Activated CD4-positive, alpha-beta T cell treated with anti-CD3 and anti-CD28 coated beads, Interleukin-2, amount 50 U/mL, for 16 hours (primary cell): ENCODE results near the gene MTFMT.
"Not testable (repeated sequence)": the region's sequence is repeated elsewhere in the genome, so short reads cannot be mapped to it uniquely, and the experiment has no call there.

Experiments
- DNase-seq: peaks from one replicate; pipeline ENCODE4 v3.0.0-alpha.2; 2020

The MTFMT gene

DNA sequence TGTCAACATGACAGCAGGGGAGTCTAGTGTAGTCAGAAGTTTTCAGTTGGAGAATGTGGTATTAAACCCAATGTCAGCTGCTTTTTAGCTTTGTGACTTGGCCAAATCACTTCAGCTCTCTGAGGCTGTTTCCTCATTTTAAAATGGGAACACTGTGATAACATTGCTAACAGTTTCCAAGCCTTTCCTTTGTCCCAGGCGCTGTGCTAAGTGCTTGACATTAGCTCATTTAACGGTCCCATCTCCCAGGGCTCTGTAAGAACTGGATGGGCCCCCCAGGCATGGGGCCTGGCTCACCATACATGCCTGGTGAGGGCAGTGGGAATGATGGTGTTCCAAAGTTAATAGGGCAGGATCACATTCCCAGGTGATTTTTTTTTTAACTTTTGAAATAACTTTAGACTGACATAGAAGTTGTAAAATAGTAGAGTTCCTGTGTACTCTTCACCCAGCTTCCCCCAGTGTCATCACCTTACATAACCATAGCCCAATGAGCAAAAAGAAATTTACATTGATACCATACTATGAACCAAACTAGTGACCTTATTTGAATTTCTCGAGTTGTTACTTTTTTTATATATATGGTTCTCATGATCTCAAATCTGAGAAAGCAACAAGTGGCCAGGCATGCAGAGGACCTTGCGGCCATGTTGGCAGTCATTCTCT lies 30.6 kb upstream of the MTFMT start:
- DNase-seq: no peak

DNA sequence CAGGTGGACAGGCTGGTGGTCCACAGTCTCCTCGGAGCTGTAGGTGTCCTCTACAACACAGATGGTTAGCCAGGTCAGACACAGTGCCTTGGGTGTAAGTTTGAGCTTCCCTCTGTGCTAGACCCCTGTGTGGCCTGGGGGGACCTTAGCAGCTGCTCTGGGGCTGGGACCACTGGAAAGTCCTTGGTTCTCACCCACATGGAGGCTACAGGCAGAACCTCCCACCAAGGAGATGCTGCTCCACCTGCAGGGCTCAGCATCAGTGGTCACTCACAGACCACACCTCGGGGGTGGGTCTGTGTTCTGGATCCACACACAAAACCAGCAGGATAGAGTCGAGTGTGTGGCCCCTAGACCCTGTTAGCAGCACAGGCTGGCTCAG lies 29.9 kb upstream of the MTFMT start:
- DNase-seq: no peak

DNA sequence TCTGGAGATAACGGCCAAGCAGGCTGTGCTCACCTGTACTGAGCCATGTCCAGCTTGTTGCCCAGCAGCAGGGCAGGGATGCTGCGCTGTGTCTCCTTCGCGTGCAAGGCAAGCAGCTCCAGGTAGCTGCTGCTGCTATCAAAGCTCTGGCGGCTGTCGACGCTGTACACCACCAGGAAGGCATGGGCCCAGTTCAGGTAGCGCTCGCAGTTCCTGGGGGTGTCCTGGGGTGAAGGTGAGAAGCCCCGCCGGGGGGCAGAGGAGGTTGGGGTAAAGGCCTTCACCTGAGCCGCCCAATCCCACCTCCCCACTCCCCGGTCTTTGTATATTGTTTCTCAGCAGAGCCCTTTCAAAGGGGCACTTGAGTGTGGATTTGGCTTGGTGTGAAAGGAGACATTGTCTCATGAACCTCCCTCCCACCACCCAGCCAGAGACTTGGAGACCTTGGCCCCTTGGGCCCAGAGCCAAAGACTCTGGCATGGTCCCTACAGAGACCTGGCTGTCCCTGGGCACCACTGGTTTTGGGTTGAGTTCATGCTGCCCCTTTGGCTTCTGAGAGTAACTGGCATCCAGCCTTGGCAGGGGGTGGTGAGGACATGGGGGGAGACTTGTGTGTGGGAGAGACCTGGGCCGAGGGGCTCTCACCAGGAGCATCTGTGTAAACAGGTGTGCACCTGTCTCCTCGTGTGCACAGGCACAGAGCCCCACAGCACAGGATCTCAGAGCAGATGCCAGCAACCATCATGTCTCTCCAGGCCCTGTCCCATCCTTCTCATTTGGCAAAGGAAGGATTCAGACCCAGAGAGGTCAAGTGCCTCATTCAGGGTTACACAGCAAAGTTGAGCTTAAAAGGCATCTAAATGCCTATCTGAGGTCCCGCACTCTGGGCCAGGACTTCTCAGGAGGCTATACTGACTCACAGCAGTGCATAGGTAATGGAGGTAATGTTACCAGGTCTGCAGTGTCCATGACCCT lies 29.2 kb upstream of the MTFMT start:
- DNase-seq: no peak

DNA sequence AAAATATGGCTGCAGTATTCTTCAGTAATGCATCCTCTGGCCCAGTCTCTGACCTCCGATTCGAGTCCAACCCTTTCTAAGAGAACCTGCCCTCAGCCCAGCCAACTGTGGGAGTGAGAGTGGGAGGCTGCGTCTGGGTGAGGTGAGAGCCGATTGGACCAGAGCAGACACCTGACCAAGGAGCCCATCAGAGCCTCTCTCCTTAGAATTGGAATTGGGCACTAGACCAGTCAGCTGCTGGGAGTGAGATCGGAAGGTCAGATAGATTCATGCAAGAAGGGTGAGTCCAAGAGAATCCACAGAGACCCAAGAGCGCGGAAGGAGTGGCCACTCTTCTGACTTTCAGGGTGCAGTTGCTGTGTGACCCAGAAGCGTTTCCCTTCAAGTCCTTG lies 28.1 kb upstream of the MTFMT start:
- no peak for DNase-seq

DNA sequence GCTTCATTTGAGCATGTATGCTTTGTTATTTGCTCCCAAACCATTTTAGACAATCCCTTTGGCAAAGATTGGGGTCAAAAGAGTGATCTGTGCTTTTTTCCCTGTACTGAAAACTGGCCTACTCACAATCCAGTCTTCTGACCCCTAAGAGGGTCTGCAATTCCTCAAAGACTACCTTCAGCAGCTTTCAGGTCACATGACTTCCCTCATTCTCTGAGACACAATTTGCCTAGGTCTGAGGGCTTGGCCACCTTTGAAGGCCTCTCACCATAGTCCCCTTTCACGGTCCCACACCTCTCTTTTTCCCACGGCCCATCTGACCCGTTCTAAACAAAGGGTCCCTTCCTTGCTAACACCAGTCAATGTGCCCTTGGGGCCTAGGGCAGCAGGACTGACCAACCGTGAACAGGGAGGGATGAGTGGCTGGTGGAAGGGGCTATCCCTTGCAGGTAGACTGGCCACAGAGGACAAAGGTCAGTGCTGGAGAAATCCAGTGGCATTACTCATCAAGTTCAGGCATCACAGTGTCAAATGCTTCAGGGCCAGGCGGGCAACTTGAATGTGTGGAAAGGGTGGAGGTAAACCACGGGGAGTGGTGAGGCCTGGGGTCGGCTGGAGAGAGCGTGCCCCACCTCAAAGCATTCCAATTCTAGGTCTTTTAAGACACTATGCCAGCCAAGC lies 27.6 kb upstream of the MTFMT start:
- DNase-seq: no peak

DNA sequence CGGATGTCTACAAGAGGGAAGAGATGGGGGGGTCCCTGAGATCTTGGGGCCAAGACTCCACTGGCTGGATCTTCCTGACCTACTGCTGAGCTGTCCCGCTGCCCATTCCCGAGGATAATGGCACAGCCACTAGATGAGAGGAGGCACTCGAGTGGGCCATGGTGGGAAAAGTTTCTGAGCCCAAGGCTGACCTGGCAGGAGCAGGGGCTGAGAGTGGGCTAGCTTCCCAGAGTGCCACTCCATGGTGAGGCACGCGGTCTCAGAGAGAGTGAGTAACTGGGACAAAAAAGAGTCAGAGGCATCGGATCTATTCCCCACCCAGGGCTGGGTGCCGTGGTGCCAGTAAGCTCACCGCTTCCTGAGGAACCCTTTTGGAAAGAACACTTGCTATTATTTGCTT lies 26.7 kb upstream of the MTFMT start:
- DNase-seq: no peak

DNA sequence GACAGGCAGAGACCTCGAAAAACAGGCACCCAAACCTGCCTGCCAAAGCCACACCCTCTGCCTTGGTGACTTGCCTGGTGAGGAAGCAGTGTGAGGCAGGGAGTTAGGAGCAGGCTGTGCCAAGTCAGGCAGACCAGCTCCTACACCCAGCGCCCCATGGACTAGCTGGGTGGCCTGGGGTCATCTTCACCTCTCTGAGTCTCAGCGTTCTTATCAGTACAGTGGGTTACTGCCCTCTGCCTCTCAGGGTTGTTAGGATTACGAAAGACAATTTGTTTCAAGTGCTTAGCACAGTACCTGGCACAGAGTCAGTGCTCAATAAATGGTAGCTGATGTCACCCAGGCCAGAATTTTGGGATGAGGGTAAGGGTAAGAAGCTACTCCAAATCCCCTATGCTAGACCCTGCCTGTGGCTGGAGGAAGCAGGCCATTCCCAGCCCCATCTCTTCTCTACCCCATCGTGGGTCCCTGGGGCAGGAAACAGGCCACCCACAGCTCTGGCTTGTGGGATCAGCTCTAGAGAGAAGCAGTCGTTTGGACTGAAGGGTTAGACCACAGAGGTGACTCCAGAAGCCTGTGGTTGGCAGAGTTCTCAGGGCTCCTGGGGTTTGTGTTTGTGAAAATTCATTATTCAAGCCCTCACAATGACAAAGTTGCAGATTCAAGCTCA lies 25.9 kb upstream of the MTFMT start:
- DNase-seq: no peak

DNA sequence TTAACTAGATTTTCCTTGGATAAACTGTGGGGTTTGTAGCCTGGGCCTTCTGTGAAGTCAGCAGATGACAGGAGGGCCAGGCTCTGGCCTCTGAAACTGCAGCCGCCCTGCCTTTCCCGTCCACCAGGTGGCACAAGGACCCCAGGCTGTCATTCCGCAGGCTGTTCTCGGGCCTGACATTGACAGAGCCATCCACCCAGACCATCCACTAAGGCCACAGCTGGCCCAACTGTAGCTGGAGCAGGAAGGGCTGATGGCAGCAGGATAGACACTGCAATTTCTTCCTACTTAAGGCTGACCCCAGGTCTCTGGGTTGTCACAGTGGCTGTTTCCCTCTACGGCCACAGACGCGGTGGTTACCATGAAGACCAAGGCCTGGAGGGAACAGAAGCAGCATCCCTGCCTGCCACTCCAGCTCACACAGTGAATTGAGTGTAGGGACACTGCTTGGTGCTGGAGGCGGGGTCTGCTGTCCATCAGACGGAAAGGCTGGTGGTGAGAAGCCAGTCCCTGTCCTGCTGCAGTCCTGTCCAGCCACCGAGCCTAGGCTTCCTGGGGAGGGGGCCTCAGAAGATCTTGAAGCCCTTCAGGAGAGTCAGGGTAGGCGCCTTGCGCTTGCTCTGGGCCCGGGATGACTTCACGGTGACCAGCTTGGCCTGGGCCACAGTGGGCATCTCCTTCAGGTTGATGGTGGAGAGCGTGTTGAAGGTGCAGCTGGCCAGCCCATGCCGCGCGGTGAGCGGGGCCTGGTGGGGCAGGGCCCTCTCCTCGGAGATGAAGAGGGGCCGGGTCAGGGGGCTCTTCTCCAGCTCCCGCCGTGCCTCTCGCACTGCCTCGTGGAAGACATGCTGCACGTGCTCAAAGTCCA lies 25.1 kb upstream of the MTFMT start:
- peak; percentile 59 for DNase-seq

DNA sequence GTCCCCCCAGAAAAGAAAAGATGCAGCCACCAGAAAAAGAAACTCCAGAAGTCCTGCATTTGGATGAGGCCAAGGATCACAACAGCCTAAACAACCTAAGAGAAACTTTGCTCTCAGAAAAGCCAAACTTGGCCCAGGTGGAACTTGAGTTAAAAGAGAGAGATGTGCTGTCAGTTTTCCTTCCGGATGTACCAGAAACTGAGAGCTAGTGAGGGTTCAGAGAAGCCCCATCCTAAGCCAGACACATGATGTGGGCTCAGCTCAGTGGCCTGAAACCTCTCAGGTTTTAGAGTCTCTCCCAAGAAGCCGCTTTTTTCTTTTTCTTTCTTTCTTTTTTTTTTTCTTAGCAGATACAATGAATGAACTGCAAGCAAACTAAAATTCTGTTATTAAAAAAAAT lies 23.5 kb upstream of the MTFMT start:
- DNase-seq: no peak

DNA sequence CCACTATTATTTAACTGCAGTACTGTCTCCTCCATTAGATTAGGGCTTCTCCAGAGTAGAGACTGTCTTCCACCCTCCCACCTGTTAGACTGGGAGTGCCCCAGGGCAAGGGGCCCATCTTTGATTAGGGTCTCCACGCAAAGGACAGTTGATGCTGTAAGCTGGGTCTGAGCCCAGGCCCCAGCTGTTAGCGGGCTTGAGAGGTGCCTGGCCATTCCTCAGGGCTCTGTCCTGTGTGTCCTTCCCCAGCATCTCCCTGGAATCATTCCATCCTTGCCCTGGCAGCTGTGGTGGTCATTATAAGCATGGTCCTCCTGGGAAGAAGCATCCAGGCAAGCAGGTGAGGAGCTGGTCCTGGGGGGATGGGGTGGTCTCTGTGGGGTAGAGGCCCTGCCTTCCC lies 21.8 kb upstream of the MTFMT start:
- no peak for DNase-seq

DNA sequence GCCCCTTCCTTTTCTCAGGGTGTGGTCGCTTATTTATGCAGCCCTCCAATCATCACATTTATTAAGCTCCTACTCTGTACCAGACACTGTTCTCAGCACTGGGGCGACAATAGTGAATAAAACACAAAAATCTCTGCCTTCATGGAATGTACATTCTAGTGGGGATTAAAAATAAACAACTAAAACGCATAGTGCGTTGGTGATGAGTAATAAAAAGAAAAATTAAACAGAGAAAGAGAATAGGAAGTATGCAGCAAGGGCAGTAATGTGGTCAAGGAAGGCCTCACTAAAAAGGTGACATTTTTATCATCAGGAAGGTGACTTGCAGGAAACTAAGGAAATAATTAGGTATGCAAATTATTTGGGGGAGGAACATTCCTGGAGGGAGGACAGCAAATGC lies 20.8 kb upstream of the MTFMT start:
- DNase-seq: no peak

DNA sequence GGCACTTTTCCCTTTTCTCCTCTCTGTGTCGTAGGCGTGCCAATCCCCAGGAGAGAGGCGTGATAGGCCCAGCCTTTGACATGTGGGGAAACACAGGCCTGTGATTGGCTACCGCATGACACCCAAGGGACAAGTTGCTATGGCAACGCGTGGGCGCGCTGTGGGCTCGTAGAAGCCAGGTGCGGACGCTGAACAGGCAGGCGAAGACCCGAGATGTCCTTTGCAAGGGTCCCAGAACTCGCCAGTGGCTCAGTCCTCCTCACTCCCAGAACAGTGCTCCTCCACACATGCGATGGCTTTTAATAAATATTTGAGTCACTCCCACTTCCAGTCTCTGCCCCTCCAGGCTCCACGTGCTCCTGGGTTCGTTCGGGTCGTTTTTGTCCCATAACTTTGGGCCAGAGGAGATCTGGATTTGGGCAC lies 20.0 kb upstream of the MTFMT start:
- DNase-seq: peak; percentile 89

DNA sequence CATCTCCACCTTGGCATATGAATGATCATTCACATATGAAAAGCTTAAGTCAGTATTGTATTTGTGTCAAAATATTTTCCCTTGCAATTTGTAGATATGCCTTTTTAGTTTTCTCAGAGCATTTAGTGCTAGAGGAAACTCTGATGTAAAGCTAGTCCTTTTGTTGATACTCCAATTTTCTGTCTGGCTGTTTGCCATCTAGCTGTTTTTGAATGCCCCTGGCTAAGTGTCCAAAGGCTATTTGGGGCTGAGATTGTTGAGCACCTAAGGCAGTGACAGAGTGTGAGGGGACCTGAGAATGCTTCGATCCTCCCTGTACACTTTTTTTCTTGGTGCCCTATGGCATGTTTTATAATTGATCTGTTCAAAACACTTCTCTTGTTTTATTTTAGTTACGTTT lies 18.8 kb upstream of the MTFMT start:
- no peak for DNase-seq

DNA sequence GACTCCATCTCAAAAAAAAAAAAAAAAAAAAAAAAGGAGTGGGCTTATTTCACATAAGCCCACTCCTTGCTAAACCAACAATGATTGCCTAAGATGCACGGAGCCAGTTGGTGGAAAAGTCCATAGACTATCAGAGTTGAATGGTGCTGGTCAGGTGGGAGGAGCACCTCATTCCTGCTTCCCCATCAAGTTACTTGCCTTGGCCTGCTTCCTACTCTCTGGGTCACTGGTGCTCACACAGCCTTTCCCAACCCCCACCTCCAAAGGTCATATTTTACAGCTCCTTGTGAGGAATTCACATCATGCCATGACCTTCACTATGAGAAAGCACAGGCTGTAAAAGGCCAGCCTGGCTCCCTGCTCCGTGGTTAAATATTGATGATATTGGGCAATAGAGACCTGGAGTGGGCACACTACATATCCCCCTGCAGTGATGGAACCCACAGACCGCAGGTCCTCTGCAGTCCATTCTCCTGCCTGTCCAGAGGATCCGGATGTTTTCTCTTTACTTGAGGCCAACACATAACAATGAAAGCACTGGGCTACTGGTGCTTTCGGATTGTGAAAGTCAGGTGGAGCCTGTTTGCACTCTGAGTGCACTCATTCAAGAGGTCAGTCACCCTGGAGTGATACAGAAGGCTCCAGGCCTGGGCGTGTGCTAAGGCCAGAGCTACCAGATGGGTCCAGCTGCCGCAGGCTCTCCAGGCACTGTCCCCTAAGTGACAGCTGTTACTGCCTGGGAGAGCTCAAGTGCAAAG lies 15.5 kb upstream of the MTFMT start, which contains the start of gene SLC51B:
TSS of gene SLC51B (plus strand) at position 664 of the 758 bp plus-strand sequence. CDS start 4,618 bp downstream, outside the sequence.
- no peak for DNase-seq

DNA sequence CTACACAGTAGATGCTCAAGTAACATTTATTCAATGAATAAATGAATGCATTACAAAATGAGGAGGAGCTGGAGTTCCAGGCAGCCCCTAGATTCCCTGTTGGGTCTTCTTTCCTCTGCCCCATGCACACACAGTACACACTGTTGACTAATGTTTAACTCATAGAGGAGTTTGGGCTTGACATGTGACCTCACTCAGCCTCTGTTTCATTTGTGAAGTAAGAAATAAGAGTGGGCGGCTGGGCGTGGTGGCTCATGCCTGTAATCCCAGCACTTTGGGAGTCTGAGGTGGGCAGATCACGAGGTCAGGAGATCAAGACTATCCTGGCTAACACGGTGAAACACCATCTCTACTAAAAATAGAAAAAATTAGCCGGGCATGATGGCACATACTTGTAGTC lies 14.8 kb upstream of the MTFMT start:
- not testable (repeated sequence) for DNase-seq

DNA sequence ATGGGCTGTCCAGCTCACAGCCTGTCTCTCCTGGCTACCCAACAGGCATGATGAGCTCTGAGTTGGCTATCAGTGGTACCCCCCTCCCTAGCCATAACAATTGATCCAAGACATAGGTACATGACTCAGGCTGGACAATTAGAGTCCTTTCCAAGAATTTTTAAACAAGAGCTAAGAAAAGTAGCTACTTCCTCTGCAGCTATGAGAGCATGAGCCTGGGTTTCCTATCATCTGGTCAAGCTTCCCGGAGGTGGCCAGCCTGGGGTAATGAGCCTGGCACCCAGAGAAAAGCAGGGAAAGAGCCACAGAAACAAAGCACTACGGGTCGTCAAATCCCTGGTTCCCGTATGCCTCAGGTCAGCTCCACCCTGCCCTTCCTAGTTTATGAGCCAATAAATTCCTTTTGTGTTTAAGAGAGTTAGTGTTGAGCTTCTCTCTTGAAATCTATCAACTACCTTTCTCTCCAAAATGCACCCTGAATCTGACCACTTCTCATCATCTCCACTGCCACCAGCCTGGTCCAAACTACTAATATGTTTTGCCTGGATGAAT lies 13.4 kb upstream of the MTFMT start:
- DNase-seq: no peak

DNA sequence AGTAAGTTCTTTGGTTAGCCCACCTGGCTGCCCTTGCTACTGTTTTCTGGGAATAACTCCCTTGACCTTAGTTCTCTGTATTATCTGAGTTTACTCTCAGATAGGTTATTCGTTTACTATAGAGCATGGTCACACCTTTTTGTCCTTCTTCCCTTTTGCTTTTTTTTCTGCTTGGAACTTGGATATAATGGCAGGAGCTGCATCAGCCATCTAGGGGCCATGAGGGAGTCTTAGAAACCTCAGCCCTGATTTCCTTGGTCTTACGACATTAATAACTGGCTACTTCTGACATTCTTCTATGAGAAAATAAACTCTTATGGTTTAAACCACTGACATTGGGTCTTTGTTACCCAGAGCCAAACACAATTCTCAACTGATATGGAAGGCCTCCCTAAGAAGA lies 12.3 kb upstream of the MTFMT start:
- no peak for DNase-seq

DNA sequence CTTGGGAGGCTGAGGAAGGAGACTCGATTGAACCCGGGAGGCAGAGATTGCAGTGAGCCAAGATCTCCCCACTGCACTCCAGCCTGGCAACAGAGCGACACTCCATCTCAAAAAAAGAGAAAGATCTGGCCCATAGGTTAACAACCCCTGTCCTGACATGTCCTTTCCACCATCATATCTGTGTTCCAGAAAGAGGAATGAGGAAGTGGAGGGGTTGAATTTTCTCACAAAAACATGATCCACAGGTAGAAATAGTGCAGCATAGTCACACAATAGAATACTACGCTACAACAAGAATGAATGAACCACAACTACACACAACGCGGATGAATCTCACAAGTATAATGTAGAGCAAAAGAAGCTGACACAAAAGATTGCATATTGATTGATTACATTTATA lies 11.0 kb upstream of the MTFMT start:
- no peak for DNase-seq

DNA sequence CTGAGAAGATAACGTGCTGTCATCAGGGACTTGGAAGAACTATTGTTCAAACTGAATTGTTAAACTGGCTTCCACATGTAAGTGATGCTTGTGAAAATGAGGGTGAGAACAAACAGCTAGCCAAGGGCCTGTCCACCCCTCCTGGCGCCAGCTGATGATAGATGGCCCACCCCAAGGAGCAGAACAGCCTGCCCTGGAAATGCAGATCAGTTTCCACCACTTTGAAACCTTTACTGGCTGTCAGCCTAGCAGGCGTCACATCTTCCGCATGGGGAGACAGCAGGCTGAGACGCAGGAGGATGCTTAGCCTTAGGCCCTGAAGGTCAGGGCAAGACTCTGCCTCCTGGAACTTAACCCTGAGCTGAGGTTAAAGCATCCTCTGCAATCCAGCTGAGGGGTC lies 9.4 kb upstream of the MTFMT start:
- no peak for DNase-seq

DNA sequence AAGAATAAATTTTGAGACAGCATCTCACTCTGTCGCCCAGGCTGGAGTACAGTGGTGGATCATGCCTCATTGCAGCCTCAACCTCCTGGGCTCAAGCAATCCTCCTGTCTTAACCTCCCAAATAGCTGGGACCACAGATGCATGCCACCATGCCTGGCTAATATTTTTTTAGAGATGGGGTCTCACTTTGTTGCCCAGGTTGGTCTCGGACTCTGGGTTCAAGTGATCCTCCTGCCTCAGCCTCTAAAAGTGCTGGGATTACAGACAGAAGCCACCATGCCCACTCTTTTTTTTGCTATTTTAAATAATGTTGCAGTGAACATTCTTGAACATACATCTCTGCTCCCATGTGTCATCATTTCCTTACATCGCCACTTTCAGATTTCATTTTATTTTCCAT lies 9.0 kb upstream of the MTFMT start:
- no peak for DNase-seq

DNA sequence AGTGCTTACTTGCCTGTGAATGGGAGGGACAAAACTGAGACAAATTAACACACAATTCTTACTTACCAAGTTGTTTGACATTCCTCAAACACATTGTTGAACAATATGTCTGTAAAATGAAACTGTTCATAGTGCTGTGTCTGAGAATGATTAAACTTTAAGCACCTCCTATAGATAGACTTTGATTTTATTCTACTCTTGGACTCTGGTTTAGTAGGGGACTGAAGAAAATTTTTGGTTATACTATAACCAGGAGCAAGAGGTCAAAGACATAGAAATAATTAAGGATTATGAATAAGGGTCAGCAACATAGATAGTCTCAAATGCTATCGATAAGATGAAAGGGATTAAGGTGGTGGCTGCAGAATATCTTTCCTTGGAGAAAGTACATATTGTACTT lies 7.9 kb upstream of the MTFMT start:
- no peak for DNase-seq
